Right ventricle myocardium inferior (tissue), 1 donor: ENCODE results near the gene PLA2G3. TPM values are rescaled to one million over a fixed set of nuclear protein-coding genes. Genes with fewer than 3 reads are reported as not detected.

Source experiments
- ATAC-seq: fragments of 200-7000 bp; cut with Tn5 transposase; one replicate; pipeline ENCODE4 v1.9.1; 2020; ENCODE audit warnings: mild to moderate bottlenecking, moderate library complexity
- DNase-seq: peaks from one replicate; pipeline ENCODE4 v3.0.0; 2021; ENCODE audit errors: missing footprints
- intact Hi-C: fragments of 100-400 bp; cut with DNase I; formaldehyde crosslinking; loops from one replicate; pipeline ENCODE4 v1.11.0; 2022
- microRNA-seq: library from miRNA; unstranded; fragments of <30 nt; microRNA quantifications from one replicate; pipeline ENCODE4 v1.2.0, GENCODE V29; 2020
- total RNA-seq: library from RNA; stranded (reverse); fragmentation: NEBNext Ultra II Directional; extraction: Animal tissue kit (Norgen Biotek cat#: 25700); gene quantifications from one replicate; pipeline ENCODE4 v1.2.1, GENCODE V29; 2021
- donor health status: DM: no; HTN: yes; CAD: no; lungs with severe emphysema.

The PLA2G3 gene
- total RNA-seq, 1 donor from 2014 or later: not detected

DNA sequence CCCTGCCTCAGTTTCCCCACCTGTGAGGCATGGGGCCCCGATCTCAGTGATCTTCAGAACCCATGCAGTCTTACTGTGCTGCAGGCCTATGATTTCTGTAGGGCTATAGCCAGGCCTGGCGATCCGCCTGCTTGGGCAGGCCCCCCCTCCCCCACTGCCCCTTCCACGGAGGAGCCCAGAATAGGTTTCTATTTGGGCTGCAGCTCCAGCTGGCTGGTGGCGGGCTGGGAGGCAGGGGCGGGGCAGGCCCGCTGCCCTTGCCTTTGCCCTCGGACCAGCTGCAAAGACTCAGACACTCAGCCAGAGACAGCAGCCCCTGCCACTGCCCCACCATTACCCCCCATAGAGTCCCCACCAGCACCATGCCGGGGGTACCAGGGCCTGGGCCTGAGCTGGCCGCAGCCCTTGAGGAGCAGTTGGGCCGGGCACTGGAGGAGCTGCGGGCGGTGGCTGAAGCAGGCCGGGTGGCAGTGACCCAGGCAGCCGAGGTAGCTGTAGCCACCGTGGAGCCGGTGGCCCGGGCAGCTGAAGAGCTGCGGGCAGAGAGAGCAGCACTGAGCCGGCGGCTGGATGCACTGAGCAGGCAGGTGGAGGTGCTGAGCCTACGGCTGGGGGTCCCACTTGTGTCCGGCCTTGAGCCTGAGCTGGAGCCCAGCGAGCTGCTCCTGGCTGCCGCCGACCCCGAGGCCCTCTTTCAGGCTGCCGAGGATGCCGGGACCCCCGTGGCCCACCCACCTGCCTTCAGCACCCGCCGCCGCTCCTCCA is 47.0 kb downstream of the PLA2G3 start:
- ATAC-seq: peak; percentile 78
- DNase-seq: peak; percentile 79
- intact Hi-C loops: no loop called here

DNA sequence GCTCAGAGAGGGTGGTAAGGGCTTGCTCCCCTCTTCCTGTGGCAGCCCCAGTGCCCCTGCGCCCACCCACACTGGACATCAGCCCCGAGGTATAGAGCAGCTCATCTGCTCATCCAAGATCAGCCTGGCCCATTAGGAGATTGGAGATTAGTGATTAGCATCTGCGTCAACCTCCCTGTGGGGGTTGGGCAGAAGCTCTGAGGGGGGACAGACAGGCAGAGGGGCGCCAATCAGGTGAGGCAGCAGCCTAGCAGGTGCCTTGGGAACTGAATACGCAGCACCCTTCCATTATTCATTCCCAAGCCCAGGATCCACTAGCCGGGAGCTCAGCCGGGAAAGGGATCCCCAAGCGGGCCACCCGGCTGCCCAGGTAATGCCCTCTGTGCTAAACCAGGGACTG is 48.1 kb downstream of the PLA2G3 start:
- ATAC-seq (no peak), DNase-seq (no peak)
- intact Hi-C loops: no loop called here

DNA sequence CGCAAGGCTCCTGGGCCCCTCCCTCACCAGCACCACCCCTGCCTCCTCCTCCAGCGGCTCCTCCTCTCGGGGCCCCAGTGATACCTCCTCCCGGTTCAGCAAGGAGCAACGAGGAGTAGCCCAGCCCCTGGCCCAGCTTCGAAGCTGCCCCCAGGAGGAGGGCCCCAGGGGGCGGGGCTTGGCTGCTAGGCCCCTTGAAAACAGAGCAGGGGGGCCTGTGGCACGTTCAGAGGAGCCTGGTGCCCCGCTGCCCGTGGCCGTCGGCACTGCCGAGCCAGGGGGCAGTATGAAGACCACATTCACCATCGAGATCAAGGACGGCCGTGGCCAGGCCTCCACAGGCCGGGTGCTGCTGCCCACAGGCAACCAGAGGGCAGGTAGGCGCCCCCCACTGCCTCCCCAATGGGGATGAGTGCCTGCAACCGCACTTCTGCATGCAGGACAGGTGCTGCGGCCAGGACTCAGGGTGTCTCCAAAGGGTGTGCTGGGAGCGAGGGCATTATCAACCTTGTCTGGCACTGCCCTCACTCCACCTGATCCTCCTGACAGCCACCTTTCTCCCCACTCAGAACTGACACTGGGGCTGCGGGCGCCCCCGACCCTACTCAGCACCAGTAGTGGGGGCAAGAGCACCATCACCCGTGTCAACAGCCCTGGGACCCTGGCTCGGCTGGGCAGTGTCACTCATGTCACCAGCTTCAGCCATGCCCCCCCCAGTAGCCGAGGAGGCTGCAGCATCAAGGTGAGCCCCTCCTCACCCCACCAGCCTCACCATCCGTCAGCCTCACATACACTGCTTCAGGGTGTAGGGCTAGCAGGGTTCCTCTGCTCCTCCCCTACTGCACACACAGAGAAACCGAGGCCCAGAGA is 49.0 kb downstream of the PLA2G3 start:
- ATAC-seq (no peak), DNase-seq (peak; percentile 59)
- intact Hi-C loops: no loop called here

DNA sequence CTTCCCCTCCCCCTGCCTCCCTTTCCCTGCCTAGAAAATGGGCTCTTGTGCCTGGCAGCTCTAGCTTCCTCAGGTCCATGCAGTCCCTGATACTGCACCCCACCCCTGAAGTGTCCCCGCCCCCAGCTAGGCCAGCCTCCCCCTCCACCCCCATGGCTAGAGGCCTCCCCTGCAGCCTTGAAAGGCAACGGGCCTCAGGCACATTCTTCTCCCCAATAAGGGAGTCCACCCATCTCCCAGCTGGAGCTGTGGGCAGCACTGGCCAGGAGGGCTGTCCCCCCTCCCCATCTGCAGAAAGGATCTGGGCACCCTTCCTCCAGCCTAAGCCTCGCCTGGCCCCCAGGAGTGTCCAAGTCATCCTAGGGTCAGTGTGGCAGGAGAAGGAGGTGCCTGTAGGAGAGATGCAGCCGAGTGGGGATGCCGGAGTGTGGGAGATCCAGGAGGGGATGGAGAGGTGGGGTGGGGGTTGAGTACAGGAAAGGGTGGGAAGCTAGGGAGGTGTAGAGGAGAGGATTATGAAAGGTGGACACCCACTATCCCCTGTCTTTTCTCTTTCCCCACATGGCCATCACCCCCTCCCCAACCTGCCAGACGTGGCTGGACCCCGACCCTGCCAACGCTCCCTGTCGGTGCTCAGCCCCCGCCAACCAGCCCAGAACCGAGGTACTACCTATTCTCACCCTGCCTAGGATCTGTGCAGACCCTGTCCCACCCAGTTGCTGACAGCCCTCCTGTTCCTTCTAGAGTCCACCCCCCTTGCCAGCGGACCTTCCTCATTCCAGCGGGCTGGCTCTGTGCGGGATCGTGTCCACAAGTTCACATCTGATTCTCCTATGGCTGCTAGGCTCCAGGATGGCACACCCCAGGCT is 49.9 kb downstream of the PLA2G3 start:
- ATAC-seq (no peak), DNase-seq (no peak)
- intact Hi-C loops: no loop called here

DNA sequence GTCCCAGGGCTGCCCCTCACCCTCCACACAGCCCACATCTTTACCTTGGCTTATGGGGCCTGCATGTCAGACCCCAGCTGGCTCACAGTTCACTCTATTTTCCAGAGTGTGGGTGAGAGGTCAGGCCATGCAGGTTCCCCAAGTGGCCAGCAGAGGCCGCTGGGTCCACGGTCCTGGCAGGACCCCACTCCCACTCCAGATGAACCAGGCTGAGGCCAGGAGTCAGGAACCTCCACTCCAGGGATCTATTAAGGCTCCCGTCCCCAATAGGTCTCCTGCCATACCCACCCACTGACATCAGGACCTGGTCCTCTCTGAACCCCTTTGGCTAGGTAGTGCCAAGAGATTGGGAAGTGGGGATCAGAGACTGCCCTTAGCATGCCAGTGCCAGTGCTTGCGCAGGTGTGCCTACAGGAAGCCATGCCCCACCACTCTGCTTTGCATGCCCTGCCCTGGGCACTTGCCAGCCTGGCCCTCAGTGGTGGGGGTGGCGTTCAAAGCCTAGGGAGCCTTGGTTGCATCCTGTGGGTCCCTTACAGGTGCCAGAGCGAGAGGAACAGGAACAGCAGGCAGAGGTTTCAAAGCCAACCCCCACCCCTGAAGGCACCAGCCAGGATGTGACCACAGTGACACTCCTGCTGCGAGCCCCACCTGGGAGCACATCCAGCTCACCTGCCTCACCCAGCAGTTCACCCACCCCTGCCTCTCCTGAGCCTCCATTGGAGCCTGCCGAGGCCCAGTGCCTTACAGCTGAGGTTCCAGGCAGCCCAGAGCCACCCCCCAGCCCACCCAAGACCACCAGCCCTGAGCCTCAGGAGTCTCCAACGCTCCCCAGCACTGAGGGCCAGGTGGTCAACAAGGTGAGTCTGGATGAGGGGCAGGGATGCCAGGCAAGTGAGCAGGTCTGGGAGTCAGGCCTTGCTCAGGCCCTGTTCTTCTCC is 50.9 kb downstream of the PLA2G3 start:
- intact Hi-C loops: loop anchor here (1.0 to 5.0 kb wide), 3 partner anchors 17 to 143 kb away; partner anchors contain the start of gene SELENOM
- peak; percentile 18 for ATAC-seq
- DNase-seq: peak; percentile 77

DNA sequence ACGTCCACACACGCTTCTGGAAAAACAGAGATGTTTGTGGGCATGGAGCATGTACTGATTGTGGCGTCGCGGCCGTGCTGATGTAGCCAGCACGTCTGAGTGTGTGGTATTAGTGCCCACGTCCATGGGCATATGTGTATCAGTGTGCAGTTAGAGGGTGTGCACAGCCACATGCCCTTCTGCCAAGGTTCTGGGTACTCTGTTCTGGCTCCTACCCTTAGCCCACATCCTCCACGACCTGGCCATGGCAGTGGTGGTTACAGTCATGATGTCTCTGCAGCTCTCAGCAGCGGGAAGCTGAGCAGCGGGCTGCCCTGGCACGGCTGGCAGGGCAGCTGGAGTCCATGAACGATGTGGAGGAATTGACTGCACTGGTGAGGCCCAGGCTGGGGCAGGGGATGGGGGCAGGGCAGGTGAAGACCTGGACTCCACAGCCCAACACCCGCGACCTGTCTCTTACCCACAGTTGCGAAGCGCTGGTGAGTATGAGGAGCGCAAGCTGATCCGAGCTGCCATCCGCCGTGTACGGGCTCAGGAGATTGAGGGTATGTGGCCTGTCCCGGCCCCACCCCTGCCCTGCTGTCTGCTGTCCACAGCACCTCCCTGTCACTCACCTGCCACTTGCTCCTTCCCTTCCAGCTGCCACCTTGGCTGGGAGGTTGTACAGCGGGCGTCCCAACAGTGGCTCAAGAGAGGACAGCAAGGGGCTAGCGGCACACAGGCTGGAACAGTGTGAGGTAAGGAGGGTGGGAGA is 51.9 kb downstream of the PLA2G3 start:
- intact Hi-C loops: loop anchor here (2.0 to 5.0 kb wide), 2 partner anchors 18 to 144 kb away; partner anchors contain the start of gene SELENOM
- DNase-seq (peak; percentile 60), ATAC-seq (no peak)

DNA sequence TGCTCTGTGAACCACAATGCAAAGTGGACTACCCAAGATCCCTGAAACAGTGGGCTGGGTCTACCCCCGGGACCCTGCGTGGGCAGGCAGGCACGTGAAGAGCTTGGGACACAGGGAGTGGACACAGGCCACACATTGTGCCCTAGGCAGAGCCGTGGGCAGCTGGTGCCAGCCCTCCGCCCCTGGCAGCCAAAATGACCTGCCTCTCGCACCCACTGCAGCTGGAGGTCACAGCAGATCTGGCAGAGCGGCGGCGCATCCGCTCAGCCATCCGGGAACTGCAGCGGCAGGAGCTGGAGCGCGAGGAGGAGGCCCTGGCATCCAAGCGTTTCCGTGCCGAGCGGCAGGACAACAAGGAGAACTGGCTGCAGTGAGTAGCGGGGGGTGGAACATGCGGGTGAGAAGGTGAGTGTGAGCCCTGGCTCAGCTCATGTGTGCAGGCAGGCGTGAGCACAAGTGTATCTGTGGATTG is 52.5 kb downstream of the PLA2G3 start:
- ATAC-seq: no peak
- DNase-seq: no peak
- intact Hi-C loops: loop anchor here (2.0 to 5.0 kb wide), 2 partner anchors 19 to 145 kb away; partner anchors contain the start of gene SELENOM

DNA sequence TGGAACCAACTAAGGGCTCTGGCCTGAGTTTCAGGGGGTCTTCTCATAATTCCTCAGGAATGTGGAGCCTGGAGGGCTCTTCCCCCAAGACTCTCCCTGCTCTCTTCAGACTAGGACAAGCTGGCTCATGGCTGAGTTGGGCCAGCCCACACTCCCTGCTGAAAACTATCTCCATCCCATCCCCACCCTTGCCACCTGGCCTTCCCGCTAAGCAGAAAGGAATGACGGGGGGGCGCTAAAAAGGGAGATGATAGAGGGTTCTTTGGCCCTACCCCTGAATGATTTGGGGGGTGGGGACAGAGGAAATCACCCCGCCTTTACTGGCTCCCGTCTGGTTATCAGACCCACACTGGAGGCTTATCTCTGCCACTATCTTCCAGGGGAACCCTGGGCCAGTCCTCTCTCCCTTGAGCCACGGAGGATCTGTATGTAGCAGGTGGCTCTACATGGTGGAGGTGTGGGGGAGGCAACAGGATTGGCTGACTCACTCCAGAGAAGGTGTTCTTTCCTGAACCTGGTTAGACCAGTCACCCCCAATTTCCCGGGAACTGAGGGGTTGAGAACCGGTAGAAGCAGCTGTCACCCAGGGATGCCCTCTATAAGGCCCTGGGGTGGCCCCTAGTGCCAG is 53.5 kb downstream of the PLA2G3 start:
- DNase-seq: no peak
- no peak for ATAC-seq
- intact Hi-C loops: loop anchor here (5.0 kb wide), 1 partner anchor 145 kb away; no protein-coding TSS in a partner anchor

DNA sequence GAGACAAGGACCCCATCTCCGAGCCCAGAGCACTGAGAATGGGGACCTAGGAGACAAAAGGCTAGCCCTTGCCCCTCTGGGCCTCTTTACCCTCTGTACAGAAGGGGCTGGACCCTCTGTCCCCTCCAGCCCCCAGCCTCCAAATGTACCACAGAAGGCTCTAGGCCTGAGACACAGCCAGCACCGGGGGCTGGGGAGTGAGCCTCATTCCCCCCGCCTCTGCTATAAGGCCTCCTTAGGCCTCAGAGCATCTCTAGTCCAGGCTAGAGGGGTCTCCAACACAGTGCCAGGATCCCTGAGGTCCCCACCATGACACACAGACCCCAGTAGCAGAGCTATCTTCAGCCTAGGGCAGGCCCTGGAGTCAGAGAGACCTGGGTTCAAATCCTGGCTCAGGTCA is 54.4 kb downstream of the PLA2G3 start:
- DNase-seq: peak; percentile 50
- ATAC-seq: no peak
- intact Hi-C loops: loop anchor here (1.0 to 5.0 kb wide), 2 partner anchors 117 to 146 kb away; partner anchors contain the start of gene TUG1

DNA sequence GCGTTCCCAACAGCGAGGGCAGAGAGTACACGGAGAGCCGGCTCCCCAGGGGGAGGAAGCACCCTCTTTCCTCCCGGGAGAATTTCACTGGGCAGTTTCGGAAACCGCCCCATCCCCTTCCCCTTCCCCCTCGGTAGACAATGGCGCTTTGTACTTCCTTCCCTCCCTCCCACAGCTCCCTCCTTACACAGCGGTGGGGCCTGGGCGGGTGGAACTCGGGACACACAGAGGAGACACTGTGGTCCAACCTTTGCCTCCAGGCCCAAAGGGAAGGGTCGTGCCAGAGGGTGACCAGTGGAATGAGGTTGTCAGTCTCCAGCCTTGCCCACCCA is 54.8 kb downstream of the PLA2G3 start:
- DNase-seq: peak; percentile 75
- peak; percentile 24 for ATAC-seq
- intact Hi-C loops: loop anchor here (1.0 to 5.0 kb wide), 2 partner anchors 116 to 147 kb away; partner anchors contain the start of gene TUG1

DNA sequence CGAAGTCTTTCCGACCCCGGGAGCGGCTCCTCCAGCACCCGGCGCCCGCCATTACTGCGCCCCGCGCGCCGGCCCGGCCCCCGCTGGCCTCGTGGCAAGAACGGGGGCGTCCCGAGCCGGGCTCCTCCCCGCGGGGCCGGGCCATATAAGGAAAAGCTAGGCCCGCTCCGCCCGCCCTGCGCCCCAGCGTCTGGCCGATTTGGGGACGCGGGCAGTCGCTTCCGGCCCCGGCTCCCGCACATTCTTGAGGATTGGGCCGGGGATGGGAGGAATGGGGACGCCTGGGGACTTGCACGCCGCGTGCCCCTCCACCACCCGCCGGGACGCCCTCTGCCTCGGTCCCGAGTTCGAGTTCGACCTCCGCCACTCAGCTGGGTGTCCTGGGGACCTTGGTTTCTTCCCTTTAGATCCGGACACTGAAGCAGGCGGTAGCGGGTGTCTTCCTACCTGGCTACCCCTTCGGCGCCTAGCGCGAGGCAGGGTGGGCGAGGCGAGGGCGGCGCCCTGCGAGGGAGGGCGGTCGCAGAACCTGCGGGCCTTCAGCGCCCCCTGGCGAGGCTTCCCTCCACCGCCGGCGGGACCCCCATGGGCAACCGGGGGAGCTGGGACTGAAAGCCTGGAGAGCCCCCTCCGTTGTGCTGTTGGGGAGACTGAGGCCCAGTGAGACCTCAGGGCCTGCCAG is 55.4 kb downstream of the PLA2G3 start:
- peak; percentile 96 for DNase-seq
- intact Hi-C loops: loop anchor here (1.0 to 5.0 kb wide), 3 partner anchors 116 to 147 kb away; partner anchors contain the start of gene TUG1

More for the DNA sequence above, 55.4 kb downstream of the PLA2G3 start:
- peak; percentile 82 for ATAC-seq

Small RNA genes lying within 50 kb of the gene (microRNA-seq; reads per million reads assigned to microRNA genes)
- gene MIR3928: 1.1 reads per million

Other genes with a start within 250 kb of the PLA2G3 start
- 17.3 TPM for gene MORC2, start 171.7 kb downstream of the PLA2G3 start, total RNA-seq
- gene TUG1, start 171.2 kb downstream of the PLA2G3 start, total RNA-seq: 32.3 TPM
- 250 TPM for gene SMTN, start 59.2 kb downstream of the PLA2G3 start, total RNA-seq
- 48.2 TPM for gene SELENOM, start 32.9 kb downstream of the PLA2G3 start, total RNA-seq
- gene INPP5J, start 17.5 kb downstream of the PLA2G3 start, total RNA-seq: 16.6 TPM
- 20.1 TPM for gene RNF185, start 19.7 kb upstream of the PLA2G3 start, total RNA-seq
- gene LIMK2, start 71.8 kb upstream of the PLA2G3 start, total RNA-seq: 11.6 TPM
- gene PIK3IP1, start 152.0 kb upstream of the PLA2G3 start, total RNA-seq: 13.7 TPM
- gene PATZ1, start 205.8 kb upstream of the PLA2G3 start, total RNA-seq: 9.7 TPM